Calu3 (cell line): Measurements from ENCODE around the gene ATP2B1. TPM values are rescaled to one million over a fixed set of nuclear protein-coding genes. Genes with fewer than 3 reads are reported as not detected.

ENCODE experiments used
- BruUV-seq: library from RNA; stranded (reverse); fragments of 400-500 nt; replicated peaks from 2 replicates; lab custom pipeline; 2021; lab: Mats Ljungman, UMichigan
- CTCF ChIA-PET: fragments of 300-600 bp; sonication (Branson Sonifier 250); formaldehyde crosslinking; loops from one replicate; lab custom pipeline; 2022; ENCODE audit warnings: antibody characterized with exemption; lab: Charles Lee
- DNase-seq: peaks from one replicate; pipeline ENCODE4 v3.0.0; 2022
- H3K27ac Mint-ChIP-seq: one replicate; pipeline ENCODE4 v1.8.0; 2022; ENCODE audit warnings: mixed read lengths; ENCODE audit not compliant: unreplicated experiment
- H3K27me3 Mint-ChIP-seq: one replicate; pipeline ENCODE4 v1.8.0; 2022; ENCODE audit warnings: mixed read lengths; ENCODE audit not compliant: unreplicated experiment
- H3K36me3 Mint-ChIP-seq: one replicate; pipeline ENCODE4 v1.8.0; 2022; ENCODE audit warnings: mild to moderate bottlenecking, moderate library complexity, mixed read lengths; ENCODE audit not compliant: insufficient read depth, unreplicated experiment
- H3K4me1 Mint-ChIP-seq: one replicate; pipeline ENCODE4 v1.8.0; 2022; ENCODE audit warnings: mild to moderate bottlenecking, low read depth, mixed read lengths; ENCODE audit not compliant: unreplicated experiment
- H3K4me3 Mint-ChIP-seq: one replicate; pipeline ENCODE4 v1.8.0; 2022; ENCODE audit warnings: mild to moderate bottlenecking, low read depth, moderate library complexity, mixed read lengths; ENCODE audit not compliant: unreplicated experiment
- H3K9me3 Mint-ChIP-seq: one replicate; pipeline ENCODE4 v1.8.0; 2022; ENCODE audit warnings: low read depth, mixed read lengths; ENCODE audit not compliant: unreplicated experiment
- CTCF ChIP-seq: fragments of 200-600 bp; IDR thresholded peaks from one replicate; pipeline ENCODE4 v1.8.0; 2022; ENCODE audit warnings: antibody characterized with exemption; ENCODE audit not compliant: unreplicated experiment
- intact Hi-C: fragments of 100-400 bp; cut with micrococcal nuclease; formaldehyde crosslinking; loops from one replicate; pipeline ENCODE4 v1.10.0; 2022; ENCODE audit not compliant: unreplicated experiment
- total RNA-seq: library from RNA; stranded (reverse); gene quantifications from 2 replicates; pipeline ENCODE4 v1.2.3, GENCODE V29; 2022

Gene ATP2B1
- total RNA-seq, 1 experiment from 2014 or later, result 73.6 TPM

DNA sequence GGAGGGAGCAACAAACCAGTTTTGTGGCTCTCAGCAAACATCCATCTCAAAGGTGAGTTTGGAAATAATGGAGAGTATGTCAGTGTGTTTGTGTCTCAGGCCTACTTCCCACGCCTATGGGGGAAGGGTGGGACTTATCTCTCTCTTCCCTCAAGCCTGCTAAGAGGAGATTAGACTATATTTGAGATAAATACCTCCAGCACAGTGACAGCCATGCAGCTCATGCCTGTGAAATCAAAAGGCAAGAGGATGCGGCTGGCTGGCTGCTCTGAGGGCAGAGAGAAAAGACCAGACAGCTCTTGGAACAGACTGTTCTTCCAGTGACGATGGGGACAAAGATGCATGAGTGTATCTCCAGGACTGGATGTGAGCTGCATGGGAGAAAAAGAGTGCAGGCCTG, 168.1 kb downstream of the ATP2B1 start:
- Mint-ChIP-seq H3K9me3 (no peaks in the 10 kb centered on the region), H3K36me3 (no peaks in the 10 kb centered on the region), H3K27ac (no peak overlapping the region), H3K4me1 (peaks cover 34% of the 10 kb centered on the region), H3K27me3 (no peaks in the 10 kb centered on the region), H3K4me3 (no peak overlapping the region)
- no peak for TF ChIP-seq CTCF
- no TSS peak for BruUV-seq
- intact Hi-C loops, result loop anchor here (5.0 to 10.0 kb wide), 4 partner anchors 162 to 1314 kb away; no protein-coding TSS in a partner anchor
- no peak for DNase-seq
- CTCF ChIA-PET, result no interaction called here

- BruUV-seq, result no TSS peak
- Mint-ChIP-seq H3K4me1 (peaks cover 27% of the 10 kb centered on the region), H3K27ac (no peak overlapping the region), H3K9me3 (no peaks in the 10 kb centered on the region), H3K36me3 (no peaks in the 10 kb centered on the region), H3K4me3 (no peak overlapping the region), H3K27me3 (no peaks in the 10 kb centered on the region)
- no peak for TF ChIP-seq CTCF
- no peak for DNase-seq
- intact Hi-C loops, result loop anchor here (5.0 to 10.0 kb wide), 4 partner anchors 163 to 1315 kb away; no protein-coding TSS in a partner anchor
- CTCF ChIA-PET, result interaction anchor here (1.4 kb wide), 1 partner anchor 97 kb away, joined by 3 read pairs; no protein-coding TSS in a partner anchor
Observed at GRCh38 chr12:89539426-89540223, 169.0 kb downstream of the ATP2B1 start.

GRCh38 chr12:89538897-89539296, 169.7 kb downstream of the ATP2B1 start:
- H3K27me3 Mint-ChIP-seq, result no peaks in the 10 kb centered on the region
- no peak for DNase-seq
- intact Hi-C loops, result no loop called here
- H3K4me3 Mint-ChIP-seq, result no peak overlapping the region
- no peak overlapping the region for H3K27ac Mint-ChIP-seq
- H3K4me1 Mint-ChIP-seq, result peaks cover 22% of the 10 kb centered on the region
- TF ChIP-seq CTCF, result no peak
- CTCF ChIA-PET, result interaction anchor here (1.4 kb wide), 1 partner anchor 98 kb away, joined by 3 read pairs; no protein-coding TSS in a partner anchor
- BruUV-seq, result no TSS peak
- H3K9me3 Mint-ChIP-seq, result no peaks in the 10 kb centered on the region
- H3K36me3 Mint-ChIP-seq, result no peaks in the 10 kb centered on the region

Other genes with a start within 250 kb of the ATP2B1 start
- gene GALNT4, start 184.0 kb downstream of the ATP2B1 start, total RNA-seq, result 67.0 and 70.9 TPM in 2 replicates
- 36.2 and 40.3 TPM in 2 replicates for gene POC1B, start 182.8 kb downstream of the ATP2B1 start, total RNA-seq